Measurements from ENCODE around the gene SEMA3D. TPM values are rescaled to one million over a fixed set of nuclear protein-coding genes. Genes with fewer than 3 reads are reported as not detected.

SEMA3D gene
- total RNA-seq, 4 donors from 2014 or later, result 0.06 to 3.8 (median 0.14) TPM

- peaks cover 0 to 4% (median 0%) of the 10 kb centered on the region in 3 donors for H3K9me3 ChIP-seq
- WGBS, 2 donors, result 43 to 46% methylated on average over 1 to 2 of the region's 2 CpGs
Observed at GRCh38 chr7:85178531-85179298, 8.1 kb downstream of the SEMA3D start.

GRCh38 chr7:85177316-85177715 lies 9.5 kb downstream of the SEMA3D start:
- no peak overlapping the region for H3K4me3 ChIP-seq
- intact Hi-C loops (cut with DNase I), result no loop called here
- H3K36me3 ChIP-seq, result no peaks in the 10 kb centered on the region
- no peaks in the 10 kb centered on the region for H3K27me3 ChIP-seq
- TF ChIP-seq POLR2A (IDR thresholded peaks at IDR 0.05) (no peak), CTCF (IDR thresholded peaks at IDR 0.05) (no peak)
- H3K4me1 ChIP-seq, result no peaks in the 10 kb centered on the region
- no peak overlapping the region for H3K27ac ChIP-seq
- no peak for DNase-seq
- H3K9me3 ChIP-seq, result peaks cover 0 to 4% (median 0%) of the 10 kb centered on the region in 3 donors

More at GRCh38 chr7:85178531-85179298, 8.1 kb downstream of the SEMA3D start:
- Histone ChIP-seq H3K36me3 (no peaks in the 10 kb centered on the region), H3K4me3 (no peak overlapping the region), H3K27ac (no peak overlapping the region), H3K27me3 (no peaks in the 10 kb centered on the region), H3K4me1 (no peaks in the 10 kb centered on the region)
- no peak for TF ChIP-seq CTCF (IDR thresholded peaks at IDR 0.05)
- no peak for TF ChIP-seq POLR2A (IDR thresholded peaks at IDR 0.05)
- intact Hi-C loops (cut with DNase I), result no loop called here
- DNase-seq, result no peak

- H3K4me1 ChIP-seq, result no peaks in the 10 kb centered on the region
- 30 to 45% methylated on average over 1 of the region's 1 CpG for WGBS, 2 donors
- DNase-seq, result no peak
- no peaks in the 10 kb centered on the region for H3K36me3 ChIP-seq
- H3K9me3 ChIP-seq, result peaks cover 0 to 4% (median 0%) of the 10 kb centered on the region in 3 donors
- H3K27me3 ChIP-seq, result no peaks in the 10 kb centered on the region
- H3K4me3 ChIP-seq, result no peak overlapping the region
- H3K27ac ChIP-seq, result no peak overlapping the region
- TF ChIP-seq CTCF (IDR thresholded peaks at IDR 0.05), result no peak
- no peak for TF ChIP-seq POLR2A (IDR thresholded peaks at IDR 0.05)
- intact Hi-C loops (cut with DNase I), result no loop called here
Observed at GRCh38 chr7:85176197-85176596, 10.7 kb downstream of the SEMA3D start.

- Histone ChIP-seq H3K27ac (no peak overlapping the region), H3K4me1 (no peaks in the 10 kb centered on the region), H3K4me3 (no peak overlapping the region), H3K9me3 (peaks cover 0 to 4% (median 0%) of the 10 kb centered on the region in 3 donors), H3K36me3 (no peaks in the 10 kb centered on the region), H3K27me3 (no peaks in the 10 kb centered on the region)
- intact Hi-C loops (cut with DNase I), result no loop called here
- WGBS, 2 donors, result 34 to 37% methylated on average over 3 of the region's 3 CpGs
- TF ChIP-seq POLR2A (IDR thresholded peaks at IDR 0.05) (no peak), CTCF (IDR thresholded peaks at IDR 0.05) (no peak)
- no peak for DNase-seq
Observed at GRCh38 chr7:85175217-85175616, 11.6 kb downstream of the SEMA3D start.

GRCh38 chr7:85172530-85172941 lies 14.3 kb downstream of the SEMA3D start:
- Histone ChIP-seq H3K4me3 (no peak overlapping the region), H3K4me1 (no peaks in the 10 kb centered on the region), H3K27ac (no peak overlapping the region), H3K36me3 (no peaks in the 10 kb centered on the region), H3K27me3 (no peaks in the 10 kb centered on the region), H3K9me3 (no peaks in the 10 kb centered on the region)
- no peak for DNase-seq
- 30 to 36% methylated on average over 3 of the region's 3 CpGs for WGBS, 2 donors
- intact Hi-C loops (cut with DNase I), result no loop called here
- TF ChIP-seq POLR2A (IDR thresholded peaks at IDR 0.05) (no peak), CTCF (IDR thresholded peaks at IDR 0.05) (no peak)

Measured in esophagus squamous epithelium (tissue), 5 donors.